Skin epidermis (tissue), 12 donors: ENCODE results near the gene PLCD1.
"Not testable (repeated sequence)": the region's sequence is repeated elsewhere in the genome, so short reads cannot be mapped to it uniquely, and the experiment has no call there.

Source experiments
- H3K27ac ChIP-seq, 21 experiments: fragments of 200-600 bp; sonication (generic) in 11 of 21; one replicate each; pipeline ENCODE4 v1.5.0; 2020; ENCODE audit warnings: mild to moderate bottlenecking in 3 of 21, inconsistent platforms in 2 of 21, moderate library complexity in 2 of 21
- H3K4me3 ChIP-seq, 7 experiments: fragments of 200-600 bp; sonication (generic) in 2 of 7; one replicate each; pipeline ENCODE4 v1.5.0; 2020; ENCODE audit warnings: inconsistent platforms in 2 of 7, mild to moderate bottlenecking in 2 of 7, moderate library complexity in 1 of 7

The PLCD1 gene

DNA sequence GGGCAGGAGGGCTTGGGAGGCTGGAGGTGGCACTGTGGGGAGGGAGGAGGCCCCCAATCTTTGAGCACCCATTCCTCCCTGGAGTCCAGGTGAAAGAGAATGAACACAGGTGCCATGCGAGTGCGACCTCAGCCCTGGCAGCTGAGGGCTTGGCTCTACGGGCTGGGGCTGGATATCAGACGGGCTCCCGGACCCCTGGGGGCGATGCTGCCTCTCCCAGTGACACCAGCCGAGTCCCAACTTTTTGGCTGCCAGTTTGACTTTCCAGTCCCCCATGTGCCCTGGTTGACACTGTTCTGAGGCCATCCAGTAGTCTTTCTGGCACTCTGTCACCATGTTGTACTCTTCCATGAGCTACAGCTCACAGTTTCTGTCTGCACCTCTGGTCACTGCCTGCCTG is 37.6 kb downstream of the PLCD1 start:
- H3K27ac ChIP-seq, result peak overlapping the region in 2 of 21 experiments; percentile 27 to 43
- no peak overlapping the region for H3K4me3 ChIP-seq

DNA sequence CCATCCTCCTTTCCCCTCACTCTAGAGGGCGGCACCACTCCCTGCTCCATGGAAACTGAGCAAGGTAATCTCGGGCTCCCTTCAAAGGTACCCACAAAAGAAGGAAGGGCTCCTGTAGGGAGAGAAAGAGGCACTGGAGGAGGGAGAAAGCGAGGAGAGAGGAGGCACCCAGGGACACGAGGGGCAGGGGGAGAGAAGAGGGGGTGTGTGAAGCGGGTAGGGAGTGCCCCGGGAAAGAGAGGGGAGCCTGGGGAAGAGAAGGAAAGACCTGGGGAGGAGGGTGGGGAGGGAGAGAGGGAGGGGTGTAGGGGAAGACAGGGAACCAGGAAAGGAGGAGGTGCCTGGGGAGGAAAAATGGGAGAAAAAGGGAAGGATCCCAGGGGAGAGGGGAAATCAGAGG is 38.3 kb downstream of the PLCD1 start:
- no peak overlapping the region for H3K4me3 ChIP-seq
- H3K27ac ChIP-seq, result no peak overlapping the region

DNA sequence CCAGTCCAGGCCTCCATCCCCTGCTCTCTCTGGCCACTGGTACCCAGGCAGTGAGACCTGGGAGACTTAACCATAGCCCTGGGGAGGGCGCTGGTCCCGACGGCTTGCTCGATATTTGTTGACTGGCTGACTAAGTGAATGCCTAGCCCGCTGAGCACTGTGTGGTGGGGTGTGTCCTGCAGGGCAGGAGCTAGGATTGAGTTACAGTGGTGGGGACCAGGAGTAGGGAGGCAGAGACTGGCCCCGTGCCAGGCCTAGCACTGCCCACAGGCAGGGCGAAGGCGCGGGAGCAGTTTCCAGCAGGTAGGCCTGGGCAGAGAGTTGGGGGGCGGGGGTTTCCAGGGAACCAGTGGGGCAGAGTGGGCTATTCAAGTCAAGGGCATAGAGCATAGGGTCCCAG is 38.9 kb downstream of the PLCD1 start, which contains the start of gene VILL:
VILL (plus strand) TSS at position 260 of the 400 bp plus-strand sequence. CDS start 2,887 bp downstream, outside the sequence.
- no peak within 1 kb of the TSS for H3K4me3 ChIP-seq

DNA sequence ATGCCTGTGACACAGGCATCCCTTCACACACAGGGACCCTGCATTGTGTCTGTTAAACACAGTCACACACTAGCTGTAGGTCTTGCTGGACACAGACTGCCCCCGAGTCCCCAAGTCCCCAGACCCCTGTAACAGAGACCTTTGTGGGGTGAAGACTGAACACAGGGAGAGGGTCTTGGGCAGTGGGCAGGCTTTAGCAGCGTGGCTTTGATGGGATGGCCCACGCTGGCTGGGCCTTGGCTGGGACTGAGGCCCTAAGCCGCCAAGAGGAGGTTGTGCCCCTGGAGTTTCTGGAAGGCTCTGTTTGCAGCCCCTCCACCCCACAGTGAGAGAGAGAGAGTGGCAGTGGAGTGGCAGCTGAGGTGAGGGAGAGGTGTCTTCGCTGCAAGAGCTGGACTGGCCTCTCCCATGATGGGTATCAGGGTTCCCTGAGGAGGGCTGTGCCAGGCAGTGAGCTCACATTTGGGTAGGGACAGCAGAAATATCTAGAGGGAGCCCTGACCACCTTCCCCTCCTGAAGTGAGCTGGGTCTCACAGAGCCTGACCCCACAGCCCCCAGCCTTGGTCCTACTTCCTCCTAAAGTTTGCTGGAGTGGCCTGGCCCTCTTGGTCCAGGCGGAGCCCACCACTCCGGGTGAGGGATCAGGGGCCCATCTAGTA is 39.5 kb downstream of the PLCD1 start:
- Histone ChIP-seq H3K27ac (no peak overlapping the region), H3K4me3 (no peak overlapping the region)

More for the DNA sequence above, 38.9 kb downstream of the PLCD1 start, which contains the start of gene VILL:
- H3K27ac ChIP-seq, result no peak within 1 kb of the TSS

DNA sequence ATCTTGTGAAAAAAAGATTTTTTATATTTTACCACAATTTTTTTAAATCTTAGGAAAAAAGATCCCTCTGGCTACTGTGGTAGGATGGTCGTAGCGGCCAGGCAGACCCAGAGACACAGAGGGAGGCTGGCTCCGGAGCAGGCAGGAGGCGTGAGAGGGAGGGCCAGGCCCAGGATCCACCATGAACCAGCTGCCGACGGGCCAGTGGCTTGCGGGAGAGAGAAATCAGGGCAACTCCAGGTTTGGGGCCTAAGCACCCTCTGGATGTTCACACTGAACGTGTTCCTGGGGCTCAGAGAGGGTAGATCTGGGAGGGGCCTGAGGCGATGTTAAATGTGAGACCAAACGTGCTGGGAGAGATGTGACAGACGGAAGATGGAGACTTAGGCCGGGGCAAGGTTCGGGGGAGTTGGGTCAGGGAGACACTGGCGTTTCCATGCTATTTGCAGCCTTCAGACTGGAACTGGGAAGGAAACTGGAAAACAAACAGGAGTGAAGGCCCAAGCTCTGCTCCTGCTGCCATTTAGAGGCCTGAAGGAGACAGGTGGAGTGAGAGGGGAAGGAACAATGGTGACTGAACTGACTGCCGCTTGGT is 40.4 kb downstream of the PLCD1 start:
- Histone ChIP-seq H3K4me3 (no peak overlapping the region), H3K27ac (no peak overlapping the region)

DNA sequence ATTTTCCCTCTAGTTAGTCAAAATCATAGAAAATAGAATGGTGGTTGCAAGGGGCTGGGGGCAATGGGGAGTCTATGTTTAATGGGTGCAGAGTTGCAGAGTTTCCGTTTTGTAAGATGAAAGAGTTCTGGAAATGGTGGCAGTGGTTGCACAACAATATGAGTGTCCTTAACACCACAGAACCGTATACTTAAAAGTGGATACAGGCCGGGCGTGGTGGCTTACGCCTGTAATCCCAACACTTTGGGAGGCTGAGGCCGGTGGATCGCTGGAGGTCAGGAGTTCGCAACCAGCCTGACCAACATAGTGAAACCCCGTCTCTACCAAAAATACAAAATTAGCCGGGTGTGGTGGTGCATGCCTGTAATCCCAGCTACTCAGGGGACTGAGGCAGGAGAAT is 41.1 kb downstream of the PLCD1 start:
- not testable (repeated sequence) for H3K27ac ChIP-seq, H3K4me3 ChIP-seq

DNA sequence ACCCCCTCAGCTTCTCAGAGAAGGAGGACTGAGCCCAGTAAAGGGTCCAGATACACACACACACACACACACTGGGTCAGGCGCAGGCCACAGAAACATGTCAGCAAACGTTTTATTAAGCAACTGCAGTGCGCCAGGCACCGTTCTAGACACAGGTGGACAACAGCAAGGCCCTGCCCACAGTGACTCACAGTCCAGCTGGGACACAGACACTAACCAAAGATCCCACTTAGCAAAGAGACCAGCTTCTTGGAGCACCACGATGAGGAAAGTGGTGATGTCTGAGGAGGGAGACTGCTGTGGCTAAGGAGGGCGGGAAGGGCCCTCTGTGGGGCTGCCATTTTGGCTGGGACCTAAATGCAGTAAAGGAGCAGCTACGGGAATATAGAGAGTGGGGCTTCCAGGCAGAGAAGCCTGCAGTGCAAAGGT is 41.7 kb downstream of the PLCD1 start:
- no peak overlapping the region for H3K27ac ChIP-seq

DNA sequence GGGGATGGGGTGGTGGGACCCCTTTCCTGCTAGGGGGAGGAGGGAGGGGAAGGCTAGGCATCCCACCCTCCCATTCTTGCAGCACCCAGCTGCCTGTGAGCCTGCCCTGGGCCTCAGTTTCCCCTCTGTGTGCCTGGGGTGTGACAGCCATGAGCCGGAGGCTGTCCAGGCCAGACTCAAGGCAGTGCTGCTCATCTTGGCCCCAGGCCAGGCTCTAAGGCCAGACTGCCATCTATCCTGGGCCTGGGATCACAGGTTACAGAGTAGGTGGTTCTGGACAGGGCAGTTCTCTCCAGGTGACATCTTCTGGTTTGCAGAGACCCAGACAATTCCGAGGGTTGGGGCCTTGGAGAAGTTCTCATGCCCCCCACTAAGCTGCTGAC is 42.1 kb downstream of the PLCD1 start:
- Histone ChIP-seq H3K4me3 (no peak overlapping the region), H3K27ac (no peak overlapping the region)

More for the DNA sequence above, 41.7 kb downstream of the PLCD1 start:
- H3K4me3 ChIP-seq, result no peak overlapping the region

DNA sequence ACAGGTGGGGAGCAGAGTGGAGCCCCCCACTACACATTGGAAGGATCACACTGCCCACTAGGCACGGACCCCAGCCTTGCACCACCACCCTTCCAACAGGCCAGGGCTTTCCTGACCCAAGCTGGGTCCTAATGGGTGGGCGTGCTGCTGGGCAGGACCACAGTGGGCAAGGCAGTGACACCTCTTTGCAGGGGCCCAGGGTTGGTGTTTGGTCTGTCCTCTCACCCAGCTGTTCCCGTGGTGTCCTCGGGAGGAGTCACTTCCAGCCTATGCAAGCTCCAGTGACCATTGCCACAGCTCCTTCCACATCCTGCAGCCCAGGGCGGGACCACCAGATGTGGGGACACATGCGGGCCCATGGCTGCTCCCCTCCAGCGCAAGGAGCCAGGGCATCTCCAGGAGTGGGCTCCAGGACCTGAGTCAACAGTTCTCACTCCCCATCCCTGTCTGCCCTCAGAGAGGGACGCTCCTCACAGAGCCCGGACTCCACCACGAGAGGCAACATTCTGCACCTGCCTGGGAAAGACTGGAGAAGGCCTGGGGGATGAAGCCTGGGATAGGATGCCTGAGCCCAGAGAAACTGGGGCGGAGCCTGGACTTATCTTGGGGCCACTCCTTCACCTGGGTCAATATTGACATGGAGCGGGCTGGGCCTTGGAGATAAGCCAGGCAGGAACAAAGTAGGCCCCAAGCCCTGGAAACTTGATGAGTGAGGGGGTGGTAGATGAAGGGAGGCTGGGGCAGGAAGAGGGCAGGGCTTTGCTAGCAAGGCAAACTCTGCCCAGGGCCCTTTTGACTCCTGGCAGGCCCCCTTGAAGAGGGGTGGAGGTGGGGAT is 42.7 kb downstream of the PLCD1 start:
- Histone ChIP-seq H3K4me3 (no peak overlapping the region), H3K27ac (no peak overlapping the region)

DNA sequence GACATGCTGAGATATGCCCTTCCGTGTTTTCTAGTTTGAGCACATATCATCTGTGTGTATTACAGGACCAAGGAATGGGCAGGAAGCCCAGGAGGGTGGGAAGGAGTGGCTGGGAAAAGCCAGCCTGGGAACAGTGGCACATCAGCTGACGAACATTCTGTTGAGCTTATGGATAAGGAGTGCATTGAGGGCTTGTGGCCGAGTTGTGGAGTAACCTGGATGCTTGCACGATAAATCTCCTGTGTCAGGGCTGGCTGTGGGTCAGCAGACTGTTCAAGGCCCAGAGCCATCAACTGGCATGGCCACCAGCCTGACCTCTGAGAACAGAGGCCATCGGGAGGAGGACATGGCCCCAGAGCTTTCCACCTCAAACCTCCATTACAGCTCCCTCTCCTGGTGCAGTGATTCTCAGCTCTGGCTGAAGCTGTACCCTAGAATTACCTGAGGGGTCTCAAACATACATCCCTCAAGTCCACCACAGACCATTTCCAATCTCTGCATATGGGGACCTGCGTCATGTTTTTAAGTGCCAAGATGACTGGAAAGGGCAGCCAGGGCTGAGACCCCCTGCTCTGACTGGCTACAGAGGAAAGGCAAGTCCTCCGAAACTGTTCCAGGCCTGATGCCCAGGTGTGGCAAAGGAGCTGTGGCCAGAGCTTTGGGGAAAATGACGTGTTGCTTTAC is 43.7 kb downstream of the PLCD1 start:
- no peak overlapping the region for H3K27ac ChIP-seq

DNA sequence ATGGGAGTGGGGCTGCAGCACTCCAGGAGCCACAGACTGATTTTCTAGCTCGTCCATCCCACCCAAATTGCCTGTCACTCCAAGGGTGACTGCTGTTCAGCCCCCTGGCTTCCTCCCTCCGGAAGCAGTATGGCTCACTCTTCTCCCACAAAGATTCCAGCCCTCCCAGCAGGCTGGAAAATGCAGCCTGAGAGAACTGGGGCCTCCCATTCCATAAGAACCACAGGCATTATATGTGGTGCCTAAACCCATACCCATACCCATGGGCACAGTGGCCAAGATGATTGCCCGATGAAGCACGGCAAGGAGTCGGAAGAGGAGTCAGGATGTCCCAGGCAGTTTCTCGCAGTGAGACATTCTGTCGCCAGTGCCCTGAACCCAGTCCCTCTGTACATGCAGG is 44.8 kb downstream of the PLCD1 start:
- H3K27ac ChIP-seq, result no peak overlapping the region
- H3K4me3 ChIP-seq, result no peak overlapping the region

More for the DNA sequence above, 43.7 kb downstream of the PLCD1 start:
- H3K4me3 ChIP-seq, result no peak overlapping the region

DNA sequence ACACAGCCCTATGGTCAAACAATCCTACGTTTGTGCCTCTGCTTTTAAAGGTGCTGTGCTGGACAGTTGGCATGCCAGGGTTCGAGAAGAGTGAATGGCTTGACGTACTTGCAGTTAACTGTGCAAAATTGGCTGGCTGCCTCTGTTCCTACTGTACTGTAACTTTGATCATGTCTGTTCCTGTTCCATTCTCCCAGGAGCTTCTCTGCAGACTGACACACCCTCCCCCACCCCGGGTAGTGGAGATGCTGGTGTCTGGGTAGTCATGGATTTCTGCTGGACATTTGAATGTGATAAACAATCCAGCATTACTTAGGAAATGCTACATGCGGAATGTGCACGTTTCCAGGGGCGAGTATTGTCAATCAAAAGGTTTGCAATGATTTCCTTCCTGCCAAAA is 45.4 kb downstream of the PLCD1 start:
- Histone ChIP-seq H3K4me3 (no peak overlapping the region), H3K27ac (no peak overlapping the region)

DNA sequence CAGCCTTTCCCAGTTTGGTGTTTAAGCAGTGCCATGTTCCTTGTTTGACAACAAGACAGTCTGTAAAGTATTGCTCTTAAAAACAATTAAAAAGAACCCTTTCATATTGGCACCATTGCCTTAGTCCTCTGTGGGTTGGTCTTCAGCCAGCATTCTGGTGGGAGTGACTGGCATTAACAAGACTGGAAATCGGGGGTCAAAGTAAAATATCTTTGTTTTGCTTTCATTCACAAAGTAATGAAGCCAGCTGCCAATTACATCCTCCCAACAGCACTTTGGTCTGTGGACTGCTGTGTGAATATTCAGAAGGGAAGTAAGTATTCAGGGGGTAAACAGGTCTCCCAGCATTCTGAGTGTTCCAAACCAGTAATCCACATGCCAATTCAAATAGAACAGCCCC is 47.1 kb downstream of the PLCD1 start:
- no peak overlapping the region for H3K27ac ChIP-seq
- no peak overlapping the region for H3K4me3 ChIP-seq

DNA sequence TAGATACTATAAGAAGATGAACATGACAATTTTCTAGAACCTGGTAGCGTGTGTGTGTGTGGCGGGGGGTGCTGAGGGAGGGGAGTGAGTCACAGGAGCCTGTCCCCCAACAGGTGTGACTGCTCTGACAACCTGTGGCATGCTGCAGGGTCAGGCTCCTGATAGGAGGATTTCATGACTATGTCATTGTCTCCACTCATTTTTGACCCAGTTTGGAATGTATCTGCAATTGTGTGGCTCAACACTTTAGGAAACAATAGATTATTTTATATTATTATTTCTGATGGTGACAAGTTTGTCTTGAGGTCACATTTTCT is 48.1 kb downstream of the PLCD1 start:
- Histone ChIP-seq H3K27ac (no peak overlapping the region), H3K4me3 (no peak overlapping the region)

DNA sequence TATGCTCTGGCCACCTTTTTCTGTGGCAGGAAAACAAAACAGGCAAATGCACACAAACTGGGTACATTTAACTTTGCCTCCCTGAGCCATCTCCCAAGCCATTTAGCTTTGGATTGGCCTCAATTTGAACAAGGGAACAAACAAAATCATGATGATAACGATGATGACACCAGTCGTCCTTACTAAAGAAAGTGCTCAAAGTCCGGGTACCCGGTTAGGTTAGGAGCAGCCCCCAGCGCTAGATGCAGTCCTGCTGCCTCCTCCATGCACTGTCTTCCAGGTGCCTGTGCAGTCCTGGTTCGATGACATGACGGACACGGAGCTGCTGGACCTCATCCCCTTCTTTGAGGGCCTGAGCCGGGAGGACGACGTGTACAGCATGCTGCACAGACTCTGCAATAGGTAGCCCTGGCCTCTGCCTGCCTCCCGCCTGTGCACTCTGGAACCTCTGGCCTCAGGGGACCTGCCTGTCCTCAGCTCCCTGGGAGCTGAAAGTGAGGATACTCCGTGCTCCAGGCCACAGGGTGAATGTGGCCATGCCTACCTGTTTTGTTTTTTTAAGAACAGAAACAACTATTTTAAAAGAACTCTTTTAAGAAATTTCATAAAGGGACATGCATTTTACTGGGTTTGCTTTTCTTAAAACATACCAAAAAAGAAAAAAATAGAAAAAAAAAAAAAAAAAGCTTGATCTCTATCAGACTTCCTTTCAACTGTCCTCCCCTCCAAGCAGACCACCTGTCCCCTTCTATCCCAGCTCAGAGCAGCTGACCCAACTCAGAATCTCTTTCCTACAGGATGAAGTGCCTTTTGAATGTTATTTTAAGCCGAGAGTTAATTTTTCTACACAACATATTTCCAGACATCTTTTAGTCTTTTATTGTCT is 48.7 kb downstream of the PLCD1 start:
- H3K4me3 ChIP-seq, result no peak overlapping the region
- no peak overlapping the region for H3K27ac ChIP-seq

DNA sequence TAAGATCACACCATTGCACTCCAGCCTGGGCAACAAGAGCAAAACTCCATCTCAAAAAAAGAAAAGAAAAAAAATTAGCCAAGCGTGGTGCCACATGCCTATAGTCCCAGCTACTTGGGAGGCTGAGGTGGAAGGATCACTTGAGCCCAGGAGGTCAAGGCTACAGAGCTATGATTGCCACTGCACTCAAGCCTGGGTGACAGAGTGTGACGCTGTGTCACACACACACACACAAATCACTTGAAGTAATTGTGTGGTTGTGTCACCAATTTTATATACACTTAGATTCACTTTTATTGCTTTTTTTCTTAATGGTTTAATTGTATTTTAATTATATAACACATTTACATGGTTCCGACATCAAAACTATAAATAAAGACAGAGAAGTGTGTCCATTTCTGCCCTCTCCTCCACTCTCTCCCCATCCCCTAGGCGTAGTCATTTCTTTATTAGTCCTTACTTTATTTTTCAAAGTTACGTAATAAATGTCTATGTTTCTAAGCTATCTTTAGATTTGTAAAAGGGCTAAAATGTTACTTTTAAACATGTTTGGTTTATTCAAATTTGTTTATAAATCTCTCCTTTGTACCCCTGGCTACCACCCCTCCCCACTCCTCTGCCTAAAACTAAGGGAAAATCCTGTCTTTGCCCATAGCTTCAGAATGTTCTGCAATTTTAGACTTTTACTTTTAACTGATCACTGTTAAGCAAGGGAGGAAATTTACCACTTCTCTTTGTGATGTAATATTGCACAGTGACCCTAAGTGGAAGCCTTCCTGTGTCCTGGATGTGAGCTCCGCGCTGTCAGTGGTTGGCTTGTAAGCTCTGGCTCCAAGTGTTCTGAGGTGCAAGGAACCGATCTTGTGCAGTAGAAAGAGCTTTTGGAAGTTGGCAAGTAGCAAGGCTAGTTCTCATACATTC is 49.6 kb downstream of the PLCD1 start:
- no peak overlapping the region for H3K27ac ChIP-seq
- no peak overlapping the region for H3K4me3 ChIP-seq

DNA sequence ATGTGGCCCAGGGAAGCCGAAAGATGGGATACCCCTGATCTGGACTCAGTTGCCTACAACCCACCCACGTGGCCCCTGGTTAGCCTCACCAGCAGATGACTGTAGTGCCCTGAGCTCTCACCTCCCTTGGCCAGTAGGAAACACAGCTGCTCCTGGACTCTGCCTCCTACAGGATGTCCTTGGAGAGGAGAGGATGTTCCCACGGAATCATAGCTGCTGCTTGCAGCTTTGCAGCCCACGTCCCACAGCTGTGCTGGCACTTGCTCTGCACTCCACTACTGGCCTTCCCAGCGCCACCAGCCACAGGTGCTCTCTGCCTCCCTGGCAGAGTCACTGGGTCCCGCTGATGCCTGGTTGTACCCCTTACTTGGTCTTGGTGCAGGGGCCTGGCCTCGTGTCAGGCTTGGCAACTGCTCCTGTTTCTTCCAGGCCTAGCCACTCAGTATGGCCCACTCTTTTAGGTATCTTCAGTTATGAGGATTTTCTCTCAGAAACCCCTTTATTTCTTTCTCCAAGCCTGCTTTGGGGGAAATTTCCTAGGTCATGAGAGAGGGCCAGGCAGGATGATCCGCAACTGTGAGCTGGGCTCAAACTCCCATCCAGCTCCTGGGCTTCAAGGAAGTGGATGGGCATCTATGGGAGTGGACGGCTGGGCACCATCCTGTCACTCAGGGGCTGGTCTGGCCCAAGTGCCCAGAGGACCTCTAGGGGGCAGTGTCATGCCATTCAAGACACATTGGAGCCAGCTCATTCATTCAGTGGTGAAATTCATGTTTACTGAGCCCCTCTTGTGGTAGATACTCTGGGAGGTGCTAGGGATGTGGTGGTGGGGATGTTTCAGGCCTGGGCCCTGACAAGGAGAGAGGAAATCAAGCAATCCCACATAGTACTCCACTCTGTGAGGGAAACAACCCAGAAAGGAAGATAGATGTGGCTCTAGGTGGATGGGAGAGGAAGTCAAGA is 55.0 kb downstream of the PLCD1 start:
- Histone ChIP-seq H3K4me3 (no peak overlapping the region), H3K27ac (no peak overlapping the region)
